Prostate gland (tissue), 2 donors: ENCODE data around the gene BCCIP. TPM values are rescaled to one million over a fixed set of nuclear protein-coding genes. Genes with fewer than 3 reads are reported as not detected.
A peak's percentile ranks its signal among the peaks of the same experiment; 100 is the strongest.

Experiments used
- DNase-seq: peaks from one replicate; pipeline ENCODE4 v3.0.0-alpha.2; 2019; ENCODE audit warnings: low spot score
- H3K27ac ChIP-seq, 2 donors: fragments of 200-600 bp; sonication (generic); 2 replicates each; pipeline ENCODE4 v1.5.1; 2017 to 2019
- H3K27me3 ChIP-seq: fragments of 200-600 bp; sonication (generic); replicated peaks from 2 replicates; pipeline ENCODE4 v1.5.1; 2019; ENCODE audit not compliant: insufficient read depth
- H3K36me3 ChIP-seq, 2 donors: fragments of 200-600 bp; sonication (generic); 1 replicate in 1 of 2; 2 replicates in 1 of 2; pipeline versions ENCODE4 v1.5.1 to v1.8.1; 2017 to 2019
- H3K4me1 ChIP-seq: fragments of 200-600 bp; sonication (generic); replicated peaks from 2 replicates; pipeline ENCODE4 v1.5.1; 2019
- H3K4me3 ChIP-seq, 2 donors: fragments of 200-600 bp; sonication (generic); 2 replicates each; pipeline ENCODE4 v1.5.1; 2017 to 2019
- H3K9me3 ChIP-seq: fragments of 200-600 bp; sonication (generic); 2 replicates; pipeline ENCODE4 v1.5.1; 2017
- CTCF ChIP-seq, 4 experiments: fragments of 200-600 bp in 2 of 4; fragments of 450-650 bp in 2 of 4; sonication (generic) in 2 of 4; IDR thresholded peaks; 1 replicate in 3 of 4; 2 replicates in 1 of 4; pipeline ENCODE4 v1.5.1; 2016 to 2019; ENCODE audit warnings: antibody characterized with exemption in 4 of 4, mild to moderate bottlenecking in 2 of 4, moderate library complexity in 2 of 4
- POLR2A ChIP-seq: fragments of 450-650 bp; IDR thresholded peaks from one replicate; pipeline ENCODE4 v1.6.1; 2016; ENCODE audit warnings: antibody characterized with exemption, mild to moderate bottlenecking
- POLR2AphosphoS5 ChIP-seq: sonication (generic); formaldehyde crosslinking; IDR thresholded peaks from one replicate; pipeline ENCODE4 v1.6.1; 2017; ENCODE audit warnings: antibody characterized with exemption
- WGBS: methylation state at CpG from one replicate; pipeline ENCODE4 v1.1.5; 2018; 5-methylcytosine and 5-hydroxymethylcytosine counted together
- intact Hi-C: fragments of 100-400 bp; cut with DNase I; formaldehyde crosslinking; loops from one replicate; pipeline ENCODE4 v1.14.2; 2022
- total RNA-seq, 2 donors: library from RNA; depleted of rRNA; stranded (reverse); fragments of >200 nt; gene quantifications; one replicate each; pipeline ENCODE4 v1.1.0, GENCODE V29; 2016

The BCCIP gene
- total RNA-seq, 2 donors from 2014 or later: 38.9 to 43.4 TPM

GRCh38 chr10:125815764-125816163 lies 7.6 kb upstream of the BCCIP start:
- intact Hi-C loops: no loop called here
- H3K36me3 ChIP-seq: peaks cover 0 to 9% of the 10 kb centered on the region in 2 donors
- no peaks in the 10 kb centered on the region for H3K4me1 ChIP-seq
- no peak for DNase-seq
- H3K27ac ChIP-seq: no peak overlapping the region
- TF ChIP-seq POLR2AphosphoS5 (no peak), POLR2A (no peak), CTCF (IDR thresholded peaks at IDR 0.05) (no peak)
- WGBS: 0% methylated on average over 1 of the region's 1 CpG
- H3K27me3 ChIP-seq: no peaks in the 10 kb centered on the region
- H3K9me3 ChIP-seq: no peaks in the 10 kb centered on the region
- H3K4me3 ChIP-seq: no peak overlapping the region

GRCh38 chr10:125816548-125816947 lies 6.8 kb upstream of the BCCIP start:
- Histone ChIP-seq H3K36me3 (peaks cover 0 to 9% of the 10 kb centered on the region in 2 donors), H3K9me3 (no peaks in the 10 kb centered on the region), H3K4me3 (no peak overlapping the region), H3K27me3 (no peaks in the 10 kb centered on the region), H3K27ac (no peak overlapping the region), H3K4me1 (no peaks in the 10 kb centered on the region)
- 93% methylated on average over 4 of the region's 4 CpGs for whole genome bisulfite sequencing
- TF ChIP-seq POLR2A: no peak
- no peak for TF ChIP-seq CTCF (IDR thresholded peaks at IDR 0.05)
- TF ChIP-seq POLR2AphosphoS5: no peak
- no peak for DNase-seq
- intact Hi-C loops: no loop called here

- no peak for TF ChIP-seq CTCF (IDR thresholded peaks at IDR 0.05)
- TF ChIP-seq POLR2AphosphoS5: no peak
- TF ChIP-seq POLR2A: no peak
- Histone ChIP-seq H3K27me3 (no peaks in the 10 kb centered on the region), H3K27ac (no peak overlapping the region), H3K4me1 (no peaks in the 10 kb centered on the region), H3K4me3 (no peak overlapping the region), H3K9me3 (no peaks in the 10 kb centered on the region), H3K36me3 (peaks cover 0 to 9% of the 10 kb centered on the region in 2 donors)
- intact Hi-C loops: no loop called here
- no peak for DNase-seq
- 86% methylated on average over 6 of the region's 6 CpGs for WGBS
Observed at GRCh38 chr10:125817337-125817946, 5.9 kb upstream of the BCCIP start.

GRCh38 chr10:125820701-125821100 lies 2.6 kb upstream of the BCCIP start:
- H3K27ac ChIP-seq: no peak overlapping the region
- DNase-seq: no peak
- H3K27me3 ChIP-seq: no peaks in the 10 kb centered on the region
- H3K36me3 ChIP-seq: no peaks in the 10 kb centered on the region
- TF ChIP-seq POLR2A (no peak), POLR2AphosphoS5 (no peak), CTCF (IDR thresholded peaks at IDR 0.05) (no peak)
- H3K4me1 ChIP-seq: peaks cover 4% of the 10 kb centered on the region
- intact Hi-C loops: loop anchor here (10.0 kb wide), 1 partner anchor 656 kb away; the partner anchor contains the start of gene CTBP2
- 70% methylated on average over 1 of the region's 1 CpG for WGBS
- H3K4me3 ChIP-seq: no peak overlapping the region
- H3K9me3 ChIP-seq: no peaks in the 10 kb centered on the region

DNA sequence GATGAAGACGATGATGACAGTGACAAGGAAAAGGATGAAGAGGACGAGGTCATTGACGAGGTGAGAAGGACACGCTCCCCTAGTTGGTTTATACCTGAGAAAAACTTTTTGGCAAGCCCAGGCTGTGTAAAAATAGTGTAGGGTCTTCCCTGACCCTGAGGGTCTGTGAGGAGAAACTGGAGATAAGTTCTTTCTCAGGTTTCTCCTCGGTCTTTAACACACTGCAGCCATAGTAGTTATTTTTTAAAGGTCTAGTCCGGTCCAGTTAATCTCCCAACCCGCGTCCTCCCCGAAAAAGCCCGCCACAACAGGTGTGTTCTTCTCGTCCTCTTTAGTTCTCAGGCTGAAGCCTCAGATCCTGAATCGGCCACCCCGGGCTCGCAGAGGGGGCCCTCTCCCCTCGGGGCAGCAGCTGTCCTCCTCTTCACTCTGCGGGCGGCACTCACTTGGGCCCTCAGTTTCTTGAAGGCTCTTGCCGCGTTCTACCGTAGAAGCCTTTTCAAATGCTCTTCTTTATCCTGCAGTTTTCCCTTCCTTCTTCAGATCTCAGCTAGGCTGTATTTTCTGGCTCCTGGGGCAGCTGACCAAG lies 411 bp downstream of the BCCIP start:
- no peaks in the 10 kb centered on the region for H3K9me3 ChIP-seq
- intact Hi-C loops: loop anchor here (10.0 kb wide), 1 partner anchor 659 kb away; the partner anchor contains the start of gene CTBP2
- H3K36me3 ChIP-seq: peaks cover 0 to 3% of the 10 kb centered on the region in 2 donors
- TF ChIP-seq POLR2A (no peak), POLR2AphosphoS5 (no peak), CTCF (IDR thresholded peaks at IDR 0.05) (no peak)
- H3K4me1 ChIP-seq: peaks cover 9% of the 10 kb centered on the region
- DNase-seq: no peak
- peak overlapping the region; percentile 83 to 86 for H3K4me3 ChIP-seq
- WGBS: under 1% methylated on average over 20 of the region's 20 CpGs
- no peaks in the 10 kb centered on the region for H3K27me3 ChIP-seq
- peak overlapping the region; percentile 77 to 79 for H3K27ac ChIP-seq
